Measurements from ENCODE around the gene PLD4.
"Not testable (repeated sequence)": the region's sequence is repeated elsewhere in the genome, so short reads cannot be mapped to it uniquely, and the experiment has no call there.

Gene PLD4

DNA sequence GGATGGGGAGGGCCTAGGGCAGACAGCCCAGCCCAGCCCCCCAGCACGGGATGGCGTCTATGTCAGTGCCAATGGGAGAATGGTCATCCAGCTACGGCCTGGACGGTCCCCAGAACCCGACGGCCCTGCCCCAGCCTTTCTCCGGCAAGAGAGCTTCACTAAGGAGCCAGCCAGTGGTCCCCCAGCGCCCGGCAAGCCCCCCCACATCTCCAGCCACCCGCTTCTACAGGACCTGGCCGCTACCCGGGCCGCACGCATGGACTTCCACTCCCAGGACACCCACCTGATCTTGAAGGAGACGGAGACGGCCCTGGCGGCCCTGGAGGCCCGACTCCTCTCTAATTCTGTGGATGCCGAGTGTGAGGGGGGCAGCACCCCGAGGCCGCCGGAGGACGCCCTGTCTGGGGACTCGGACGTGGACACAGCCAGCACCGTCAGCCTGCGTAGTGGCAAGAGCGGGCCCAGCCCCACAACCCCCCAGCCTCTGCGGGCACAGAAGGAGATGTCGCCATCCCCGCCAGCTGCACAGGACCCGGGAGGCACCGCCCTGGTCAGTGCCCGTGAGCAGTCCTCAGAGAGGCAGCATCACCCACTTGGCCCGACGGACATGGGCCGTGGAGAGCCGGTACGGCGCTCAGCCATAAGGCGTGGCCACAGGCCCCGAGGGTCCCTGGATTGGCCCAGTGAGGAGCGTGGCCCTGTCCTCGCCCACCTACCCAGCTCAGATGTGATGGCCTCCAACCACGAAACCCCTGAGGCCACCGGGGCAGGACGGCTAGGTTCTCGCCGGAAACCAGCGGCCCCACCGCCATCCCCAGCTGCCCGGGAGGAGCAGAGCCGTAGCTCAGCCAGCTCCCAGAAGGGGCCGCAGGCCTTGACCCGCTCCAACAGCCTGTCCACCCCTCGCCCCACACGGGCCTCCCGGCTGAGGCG lies 37.7 kb upstream of the PLD4 start:
- DNase-seq, result peak; percentile 1

GRCh38 chr14:104887623-104888488 lies 36.8 kb upstream of the PLD4 start:
- no peak for DNase-seq

DNA sequence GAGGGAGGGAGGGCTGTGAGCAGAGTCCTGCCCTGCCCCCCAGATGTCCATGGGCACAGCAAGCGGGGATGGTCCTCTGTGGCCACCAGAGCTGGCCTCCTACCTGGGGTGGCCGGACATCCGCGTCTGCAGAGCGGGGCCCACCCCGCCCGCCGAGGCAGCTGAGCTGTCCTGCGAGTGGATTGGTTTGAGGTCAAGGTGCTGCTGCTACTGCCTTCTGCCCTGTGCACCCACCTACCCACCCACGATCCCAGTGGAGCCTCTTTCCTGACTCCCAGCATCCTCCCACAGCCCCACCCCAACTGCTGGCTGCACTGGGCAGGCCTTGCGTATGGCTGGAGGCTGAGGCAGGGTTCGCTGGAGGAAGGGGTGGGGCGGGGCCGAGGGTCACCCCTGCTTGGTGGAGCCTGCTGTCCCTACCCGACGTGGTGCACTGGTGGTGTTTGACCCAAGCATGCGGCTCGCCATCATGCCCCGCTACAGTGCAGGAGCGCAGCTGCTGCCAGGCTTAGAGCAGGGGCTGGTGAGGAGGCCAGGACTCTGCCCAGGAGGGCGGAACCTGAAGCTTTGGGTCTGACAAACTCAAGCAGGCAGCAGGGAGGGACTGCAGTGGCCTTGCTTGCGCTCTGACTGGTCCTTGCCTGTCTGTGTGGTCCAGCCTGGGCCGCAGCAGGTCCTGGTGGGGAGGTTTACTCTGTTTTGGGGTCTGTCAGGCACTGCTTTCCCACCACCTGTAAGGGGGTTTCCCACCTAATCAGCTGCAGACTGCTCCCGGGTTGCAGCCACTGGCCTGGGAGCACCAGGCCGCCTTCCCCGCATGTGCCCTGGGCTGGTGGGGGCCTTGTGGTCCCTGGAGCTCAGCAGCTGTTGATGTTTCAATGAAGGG lies 35.9 kb upstream of the PLD4 start:
- DNase-seq, result peak; percentile 1

GRCh38 chr14:104889375-104889757 lies 35.3 kb upstream of the PLD4 start:
- peak; percentile 1 for DNase-seq

GRCh38 chr14:104890292-104890691 lies 34.4 kb upstream of the PLD4 start:
- DNase-seq, result not testable (repeated sequence)

DNA sequence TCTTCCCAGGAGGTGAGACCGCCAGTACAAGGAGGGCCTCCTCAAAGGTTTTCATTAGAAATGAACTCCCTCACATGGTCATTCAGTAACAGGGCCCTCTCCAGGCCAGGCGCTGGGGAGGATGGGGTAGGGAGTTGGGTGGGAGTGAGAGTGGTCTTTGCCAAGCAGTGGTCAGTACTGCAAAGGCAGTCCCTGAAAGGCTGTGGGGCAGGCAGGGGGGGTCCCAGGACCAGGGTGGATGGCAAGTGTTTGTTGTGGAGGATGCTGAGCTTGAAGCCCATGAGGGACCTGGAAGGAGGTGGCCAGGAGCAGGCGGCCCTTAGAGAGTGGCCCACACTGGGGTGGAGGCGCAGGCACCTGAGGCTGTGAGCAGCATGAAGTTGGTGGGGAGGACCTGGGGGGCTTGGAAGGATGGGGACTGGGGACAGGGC lies 33.5 kb upstream of the PLD4 start:
- no peak for DNase-seq

DNA sequence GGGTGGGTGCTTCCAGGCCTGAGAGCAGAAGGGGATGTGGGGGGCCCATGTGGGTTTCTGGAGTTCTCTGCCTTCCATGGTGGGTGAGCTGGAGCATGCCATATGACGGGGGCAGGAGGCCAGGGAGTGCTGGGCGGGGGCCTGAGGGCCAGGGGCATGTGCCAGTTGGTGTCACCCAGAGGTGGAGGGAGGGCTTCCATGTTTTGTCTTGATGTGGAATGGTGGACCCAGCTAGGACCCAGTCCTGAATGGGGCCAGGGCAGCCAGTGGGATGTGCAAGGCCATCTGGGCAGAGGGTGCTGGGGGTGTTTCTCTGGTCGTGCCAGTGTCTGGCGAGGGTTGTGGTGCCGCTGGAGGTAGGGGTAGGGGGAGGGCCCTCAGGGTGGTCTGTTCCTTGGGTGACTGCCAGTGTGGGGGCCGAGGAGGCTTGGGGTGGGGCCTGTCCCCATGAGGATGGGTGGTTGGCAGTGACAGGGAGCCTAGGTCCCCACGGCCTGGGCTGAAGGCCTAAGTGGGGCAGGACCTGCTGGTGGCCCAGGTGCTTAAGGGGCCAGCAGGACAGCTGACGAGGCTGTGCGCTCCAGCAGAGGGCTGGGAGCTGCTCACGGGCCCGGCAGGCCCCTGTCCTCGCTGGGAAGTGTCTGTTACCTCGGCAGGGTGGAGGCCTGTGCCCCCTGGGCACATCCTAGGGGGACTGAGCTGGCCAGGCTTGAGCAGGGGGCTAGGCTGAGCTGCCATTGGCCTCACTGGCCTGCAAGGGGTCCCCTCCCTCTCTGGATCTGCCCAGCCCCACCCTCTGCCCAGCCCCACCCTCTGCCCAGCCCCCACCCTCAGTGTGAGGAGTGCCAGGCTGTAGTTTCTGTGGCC lies 32.8 kb upstream of the PLD4 start:
- no peak for DNase-seq

DNA sequence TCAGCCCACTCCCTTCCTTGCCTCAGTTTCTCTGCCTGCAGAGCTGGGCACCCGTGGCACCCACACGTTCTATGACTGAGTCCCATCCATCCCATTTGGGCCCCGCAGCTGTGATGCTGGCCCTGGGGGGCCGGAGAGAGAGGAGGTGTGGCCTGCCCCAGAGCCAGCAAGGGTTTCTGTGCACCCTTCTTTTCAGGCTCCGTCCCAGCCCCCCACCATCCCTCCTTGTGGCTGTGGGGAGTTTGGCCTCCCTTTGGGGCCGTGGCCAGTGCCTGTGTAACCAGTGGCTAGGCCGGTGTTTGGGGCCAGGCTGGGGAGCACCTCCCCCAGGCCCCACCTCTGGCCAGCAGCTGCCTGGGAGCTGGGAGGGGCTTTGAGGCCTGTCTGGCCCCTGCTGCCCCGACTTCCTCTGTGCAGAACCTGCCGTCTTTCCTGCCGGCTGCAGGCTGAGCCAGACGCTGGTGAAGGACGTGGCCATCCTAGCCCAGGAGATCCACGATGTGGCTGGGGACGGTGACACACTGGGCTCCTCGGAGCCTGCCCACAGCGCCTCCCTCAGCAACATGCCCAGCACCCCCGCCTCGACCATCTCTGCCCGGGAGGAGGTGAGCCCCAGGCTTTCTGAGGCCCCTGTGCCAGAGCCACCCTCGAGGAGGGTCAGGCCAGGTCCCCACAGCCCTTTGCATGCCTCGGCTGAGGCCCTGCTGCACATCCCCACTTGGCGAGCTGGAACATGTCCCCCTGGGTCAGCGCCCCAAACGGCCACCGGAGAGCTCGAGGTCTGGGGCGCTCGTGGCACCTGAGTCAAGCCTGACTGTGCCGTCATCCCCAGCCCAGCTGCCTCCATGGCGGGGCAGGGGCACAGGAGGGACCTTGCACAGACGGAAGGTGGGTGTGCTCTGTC lies 31.9 kb upstream of the PLD4 start:
- no peak for DNase-seq

DNA sequence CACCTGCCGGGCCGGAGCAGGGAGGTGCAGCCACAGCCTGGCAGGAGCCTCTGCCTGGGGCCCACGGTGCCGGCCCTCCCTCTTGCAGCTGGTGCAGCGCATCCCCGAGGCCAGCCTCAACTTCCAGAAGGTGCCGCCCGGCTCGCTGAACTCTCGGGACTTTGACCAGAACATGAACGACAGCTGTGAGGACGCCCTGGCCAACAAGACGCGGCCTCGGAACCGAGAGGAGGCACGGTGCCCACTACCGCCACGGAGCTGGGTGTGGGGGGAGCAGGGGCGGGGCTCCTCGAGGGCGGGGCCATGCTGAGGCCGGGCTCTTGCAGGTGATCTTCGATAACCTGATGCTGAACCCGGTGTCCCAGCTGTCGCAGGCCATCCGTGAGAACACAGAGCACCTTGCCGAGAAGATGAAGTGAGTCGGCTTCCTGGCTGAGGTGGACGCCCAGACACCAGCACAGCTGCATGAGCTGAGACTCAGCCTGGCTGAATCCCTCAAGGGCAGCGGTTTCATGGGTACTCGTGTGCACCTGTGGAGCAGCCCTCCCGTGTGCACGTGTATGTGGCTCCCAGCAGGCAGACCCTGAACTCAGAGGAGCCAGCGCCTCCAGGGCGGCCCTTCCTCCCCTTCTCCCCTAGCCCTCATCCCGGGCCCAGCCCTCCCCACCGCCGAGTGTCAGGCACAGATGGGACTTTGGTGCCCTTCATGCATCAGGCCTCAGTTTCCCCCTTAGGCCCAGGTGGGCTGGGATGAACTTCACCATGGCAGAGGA lies 31.1 kb upstream of the PLD4 start:
- no peak for DNase-seq

- no peak for DNase-seq
Measured at GRCh38 chr14:104894331-104895206, 30.1 kb upstream of the PLD4 start.

GRCh38 chr14:104895207-104895785 lies 29.4 kb upstream of the PLD4 start:
- no peak for DNase-seq

GRCh38 chr14:104895786-104896661 lies 28.7 kb upstream of the PLD4 start:
- no peak for DNase-seq

DNA sequence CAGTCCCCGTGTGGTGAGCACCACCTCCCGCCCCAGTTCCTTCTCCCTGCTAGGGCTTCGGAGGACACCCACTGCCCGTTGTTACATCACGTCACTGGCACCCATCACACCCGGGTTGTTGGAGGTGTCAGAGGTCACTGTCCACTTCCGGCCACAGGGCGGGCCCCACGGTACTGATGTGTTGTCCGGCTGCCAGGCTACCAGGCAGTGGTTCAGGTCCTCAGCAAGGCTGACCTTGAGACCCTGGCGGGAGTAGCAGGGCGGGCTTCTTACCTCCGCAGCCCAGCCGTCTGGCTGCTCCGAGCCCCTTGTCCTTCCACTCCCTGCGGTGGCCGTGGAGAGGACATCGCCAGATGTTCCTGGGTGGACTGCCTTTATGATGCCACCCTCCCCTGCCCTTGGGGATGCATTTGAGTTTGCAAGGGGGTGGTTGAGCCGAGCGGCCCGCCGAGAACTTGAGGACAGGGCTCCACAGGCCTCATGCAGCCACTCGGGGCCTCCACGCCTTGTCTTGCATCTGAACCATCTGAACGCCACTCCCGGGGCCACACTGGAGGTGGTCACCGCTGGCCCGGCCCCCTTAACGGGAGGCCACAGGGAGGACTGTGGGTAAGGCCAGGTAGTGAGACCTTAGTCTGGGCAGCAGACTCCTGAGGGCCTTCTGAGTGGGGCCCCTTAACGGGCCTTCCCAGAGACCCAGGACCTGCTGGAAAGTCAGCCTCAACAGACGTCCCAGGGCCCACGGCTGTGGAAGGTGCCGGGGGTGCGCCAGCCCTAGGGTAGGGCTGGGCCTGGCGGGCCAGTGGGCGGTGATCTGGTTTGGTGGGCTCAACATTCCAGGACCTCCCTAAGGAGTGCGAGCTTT lies 27.1 kb upstream of the PLD4 start:
- DNase-seq, result no peak

GRCh38 chr14:104898195-104898558 lies 26.5 kb upstream of the PLD4 start:
- DNase-seq, result no peak

DNA sequence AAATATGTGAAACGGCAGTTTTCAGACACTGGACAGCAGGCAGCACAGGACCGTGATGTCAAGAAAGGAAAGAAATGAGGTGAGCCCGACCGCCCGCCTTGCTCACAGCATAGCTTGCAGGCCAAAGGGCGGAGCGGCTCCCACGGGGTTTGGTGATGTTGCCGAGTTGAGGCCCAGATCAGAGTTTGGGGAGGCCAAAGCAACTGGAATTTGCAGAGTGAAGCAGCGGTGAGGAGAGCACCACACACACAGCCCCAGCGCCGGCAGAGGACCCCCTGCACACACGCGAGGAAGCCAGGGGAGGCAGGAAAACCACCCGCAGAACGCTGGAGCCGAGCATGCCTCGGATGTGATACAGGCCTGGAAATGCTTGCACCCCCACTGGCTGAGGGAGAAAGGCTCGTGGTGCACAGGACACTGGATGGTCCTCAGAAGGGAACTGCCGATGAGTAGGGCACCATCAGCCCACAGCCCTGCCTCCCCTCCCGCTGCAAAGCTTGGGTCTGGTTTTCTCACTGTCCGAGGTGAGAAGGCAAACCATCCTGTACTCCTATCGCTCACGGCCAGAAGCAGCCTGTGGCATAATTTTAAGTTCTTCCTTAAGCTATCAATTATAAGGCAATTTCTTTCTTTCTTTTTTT lies 25.7 kb upstream of the PLD4 start:
- no peak for DNase-seq

DNA sequence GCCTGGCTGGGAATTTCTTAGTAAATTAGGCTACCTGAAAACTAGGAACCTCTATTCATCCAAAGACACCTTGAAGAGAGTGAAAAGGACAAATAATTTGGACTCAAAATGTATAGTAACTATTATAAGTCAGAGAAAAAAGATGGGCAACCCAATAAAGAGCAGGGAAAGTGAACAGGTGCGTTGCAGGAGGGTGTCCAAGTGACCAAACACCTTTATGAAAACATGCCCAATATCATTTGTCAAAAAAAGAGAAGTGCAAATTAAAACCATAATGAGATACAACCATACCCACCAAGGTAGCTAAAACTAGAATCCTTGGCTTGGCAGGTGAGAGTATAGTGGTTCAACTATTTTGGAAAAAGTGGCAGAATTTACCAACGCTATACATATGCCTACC lies 24.9 kb upstream of the PLD4 start:
- no peak for DNase-seq

All from stimulated activated CD4-positive, alpha-beta T cell treated with anti-CD3 and anti-CD28 coated beads, Interleukin-1b, Interleukin-23, amount 100 ng/mL, for 48 hours (primary cell).